Naive thymus-derived CD8-positive, alpha-beta T cell (primary cell): ENCODE results near the gene FUCA2. TPM values are rescaled to one million over a fixed set of nuclear protein-coding genes. Genes with fewer than 3 reads are reported as not detected.

Experiments used
- ATAC-seq, 2 donors: fragments of 150-1000 bp; cut with Tn5 transposase in 1 of 2; sonication (Bioruptor Pico), chemical (Tn5 transposase) in 1 of 2; 1 replicate in 1 of 2; 2 replicates in 1 of 2; pipeline ENCODE4 v1.10.0; 2021; ENCODE audit warnings: mild to moderate bottlenecking in 2 of 2, moderate library complexity in 2 of 2
- POLR2A ChIA-PET: fragments of 350-600 bp; sonication (Branson Sonifier 250); formaldehyde crosslinking; loops from one replicate; lab custom pipeline; 2021; ENCODE audit warnings: antibody characterized with exemption; lab: Charles Lee
- DNase-seq, 10 donors: peaks; one replicate each; pipeline versions ENCODE4 v3.0.0 to v3.0.0-alpha.2; 2020 to 2022
- H3K27ac Mint-ChIP-seq, 10 donors: one replicate each; pipeline ENCODE4 v1.8.0; 2020 to 2022; ENCODE audit warnings: mild to moderate bottlenecking in 10 of 10, mixed read lengths in 10 of 10, moderate library complexity in 4 of 10, inconsistent platforms in 1 of 10
- H3K27me3 Mint-ChIP-seq, 5 donors: one replicate each; pipeline ENCODE4 v1.8.0; 2021 to 2022; ENCODE audit warnings: mixed read lengths in 5 of 5
- H3K36me3 Mint-ChIP-seq, 3 donors: one replicate each; pipeline ENCODE4 v1.8.0; 2020 to 2022; ENCODE audit warnings: mixed read lengths in 3 of 3, mild to moderate bottlenecking in 2 of 3, inconsistent platforms in 1 of 3
- H3K4me1 Mint-ChIP-seq, 4 donors: one replicate each; pipeline ENCODE4 v1.8.0; 2021 to 2022; ENCODE audit warnings: mixed read lengths in 4 of 4
- H3K4me3 Mint-ChIP-seq, 10 donors: one replicate each; pipeline ENCODE4 v1.8.0; 2020 to 2022; ENCODE audit warnings: mild to moderate bottlenecking in 10 of 10, mixed read lengths in 10 of 10, moderate library complexity in 6 of 10, inconsistent platforms in 1 of 10
- H3K9me3 Mint-ChIP-seq, 9 donors: one replicate each; pipeline ENCODE4 v1.8.0; 2020 to 2022; ENCODE audit warnings: mixed read lengths in 9 of 9, mild to moderate bottlenecking in 3 of 9, inconsistent platforms in 1 of 9, moderate library complexity in 1 of 9
- polyA plus RNA-seq, 3 donors: library from polyadenylated mRNA; unstranded; fragments of 300-500 nt; fragmentation: Illumina TruSeq; gene quantifications; one replicate each; pipeline ENCODE4 v1.2.3, GENCODE V29; 2021
- total RNA-seq, 8 experiments: library from RNA in 2 of 8; stranded (reverse) in 2 of 8; gene quantifications; one replicate each; pipeline ENCODE4 v1.2.3 and lab custom pipeline; 2021 to 2026

FUCA2 gene
- total RNA-seq (1 to 10 TPM; 3.1 to 4.7 TPM), polyA plus RNA-seq (10 to 100 TPM in 1 of 3 donors, 1 to 10 TPM in 2; 4.3 to 13.1 (median 6.4) TPM), total RNA-seq (lab: John Stamatoyannopoulos, UW) (2.2 to 6.6 (median 4.5) reads per million in 6 experiments)

DNA sequence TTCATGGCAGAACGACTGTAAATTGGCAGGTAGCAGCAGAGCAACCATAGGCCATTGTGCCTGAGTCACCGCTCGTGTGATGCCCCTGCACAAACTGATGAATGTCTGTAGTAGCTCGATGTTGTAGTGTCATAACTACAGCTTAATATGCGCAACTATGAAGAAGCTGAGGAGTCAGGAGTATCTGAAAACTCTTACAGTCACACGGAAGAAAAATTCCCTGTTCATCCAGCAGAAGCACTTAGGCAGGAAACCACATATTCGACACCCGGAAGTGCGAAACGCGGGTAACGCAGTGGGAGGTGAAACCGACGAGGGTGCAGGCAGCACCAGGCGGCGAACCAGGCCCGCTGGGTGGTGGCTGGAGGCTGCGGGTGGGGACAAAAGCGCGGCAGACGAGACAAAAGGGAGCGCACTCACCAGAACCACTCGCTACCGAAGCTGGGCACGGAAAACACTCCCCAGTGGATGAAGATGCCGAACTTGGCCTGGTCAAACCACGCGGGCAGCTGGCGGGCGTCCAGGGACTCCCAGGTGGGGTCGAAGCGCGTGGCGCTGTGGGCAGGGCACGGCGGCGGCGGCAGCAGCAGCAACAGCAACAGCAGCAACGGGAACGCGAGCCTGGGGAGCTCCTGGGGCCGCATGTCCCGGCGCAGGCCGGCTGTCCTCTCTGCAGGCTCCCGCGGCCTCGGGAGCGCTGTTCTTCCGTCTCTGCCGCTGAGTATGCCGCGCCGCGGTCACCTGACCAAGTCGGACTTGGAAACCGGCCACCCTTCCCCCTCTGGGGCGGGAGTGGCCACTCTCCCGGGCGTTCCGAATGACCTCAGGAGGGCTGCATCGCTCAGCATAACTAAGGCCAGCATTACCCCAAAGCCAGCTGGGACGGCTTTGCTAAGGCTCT is at the start of gene FUCA2:
Gene FUCA2 (minus strand): TSS at position 730 of the 901 bp plus-strand sequence. CDS start 86 bp downstream, at position 644.
- no peaks in the 10 kb centered on the region for H3K9me3 Mint-ChIP-seq
- peak within 1 kb of the TSS; percentile 71 to 94 (median 91) for H3K27ac Mint-ChIP-seq
- POLR2A ChIA-PET: interaction anchor here (1.7 kb wide), 1 partner anchor 61 kb away, joined by 7 read pairs; the partner anchor contains the start of genes ADAT2 and PEX3
- H3K36me3 Mint-ChIP-seq: peaks cover 0 to 8% (median 5%) of the 10 kb centered on the region in 3 donors
- ATAC-seq (peak; percentile 82 to 86), DNase-seq (peak; percentile 11 to 71 (median 52))
- H3K27me3 Mint-ChIP-seq: no peaks in the 10 kb centered on the region
- H3K4me3 Mint-ChIP-seq: peak within 1 kb of the TSS; percentile 81 to 97 (median 92)
- peaks cover 5 to 31% (median 12%) of the 10 kb centered on the region in 4 donors for H3K4me1 Mint-ChIP-seq

- ATAC-seq (no peak), DNase-seq (no peak)
- Mint-ChIP-seq H3K27me3 (no peaks in the 10 kb centered on the region), H3K36me3 (no peaks in the 10 kb centered on the region), H3K4me3 (no peak overlapping the region), H3K27ac (no peak overlapping the region), H3K4me1 (peaks cover 0 to 22% (median 2%) of the 10 kb centered on the region in 4 donors), H3K9me3 (no peaks in the 10 kb centered on the region)
- POLR2A ChIA-PET: no interaction called here
These were observed 49.7 kb upstream of the FUCA2 start for GRCh38 chr6:143561105-143561704.

DNA sequence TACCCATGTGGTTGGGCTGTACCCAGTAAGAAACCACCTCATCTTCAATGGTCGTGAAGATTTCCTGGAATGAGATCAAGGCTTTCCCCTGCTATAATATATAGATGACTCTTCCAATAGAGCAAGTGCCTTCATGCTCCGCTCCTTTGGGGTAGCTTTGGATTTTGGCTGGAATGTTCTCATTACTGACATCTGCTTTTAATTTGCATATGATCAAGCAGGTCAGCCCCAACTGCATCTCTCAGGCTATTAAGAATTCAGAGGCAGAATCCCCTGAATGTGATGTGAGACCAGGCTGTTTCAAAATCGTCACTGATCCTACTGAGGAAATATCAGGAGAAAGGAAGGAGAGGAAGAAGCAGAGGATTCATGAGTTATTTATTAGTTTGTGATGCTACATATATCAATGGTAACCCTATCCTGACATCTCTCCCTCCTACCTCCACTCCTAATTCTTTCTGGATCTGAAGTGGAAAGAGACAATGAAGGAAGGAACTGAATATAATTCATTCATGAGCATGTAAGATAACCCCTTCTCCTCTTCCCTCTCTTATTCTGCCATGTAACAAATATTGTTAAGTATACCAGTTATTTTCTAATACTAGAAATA is 47.6 kb upstream of the FUCA2 start:
- POLR2A ChIA-PET: no interaction called here

DNA sequence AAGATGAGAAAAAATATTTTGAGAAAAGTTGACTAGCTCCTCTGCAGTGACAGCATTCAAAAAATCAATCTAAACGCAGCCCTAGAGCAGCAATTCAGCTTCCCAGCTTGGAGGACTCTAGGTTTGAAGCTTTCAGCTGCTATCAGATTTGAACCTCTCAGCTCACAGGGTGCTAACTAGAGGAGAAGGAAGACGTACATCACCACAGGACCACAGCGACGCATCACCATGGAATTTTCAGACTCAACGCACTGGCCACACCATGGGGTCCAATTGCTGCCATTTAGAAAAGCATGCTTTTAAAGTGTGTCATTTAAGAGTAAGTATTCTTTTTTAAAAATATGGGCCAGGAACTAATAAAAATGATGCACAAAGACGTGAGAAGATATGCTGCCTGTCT is 45.0 kb upstream of the FUCA2 start:
- ATAC-seq (no peak), DNase-seq (no peak)
- H3K4me3 Mint-ChIP-seq: no peak overlapping the region
- no peaks in the 10 kb centered on the region for H3K9me3 Mint-ChIP-seq
- H3K27me3 Mint-ChIP-seq: no peaks in the 10 kb centered on the region
- no peaks in the 10 kb centered on the region for H3K36me3 Mint-ChIP-seq
- peaks cover 16 to 56% (median 24%) of the 10 kb centered on the region in 4 donors for H3K4me1 Mint-ChIP-seq
- peak overlapping the region in 1 of 10 donors; percentile 66 for H3K27ac Mint-ChIP-seq
- POLR2A ChIA-PET: no interaction called here

More for the DNA sequence above, 47.6 kb upstream of the FUCA2 start:
- no peak for DNase-seq
- no peak for ATAC-seq
- H3K36me3 Mint-ChIP-seq: no peaks in the 10 kb centered on the region
- H3K4me1 Mint-ChIP-seq: peaks cover 12 to 43% (median 16%) of the 10 kb centered on the region in 4 donors
- no peak overlapping the region for H3K4me3 Mint-ChIP-seq
- no peaks in the 10 kb centered on the region for H3K9me3 Mint-ChIP-seq
- no peaks in the 10 kb centered on the region for H3K27me3 Mint-ChIP-seq
- no peak overlapping the region for H3K27ac Mint-ChIP-seq

- peak overlapping the region in 7 of 10 donors; percentile 19 to 78 (median 42) for H3K4me3 Mint-ChIP-seq
- POLR2A ChIA-PET: no interaction called here
These were observed 44.1 kb upstream of the FUCA2 start for GRCh38 chr6:143555582-143555981.

DNA sequence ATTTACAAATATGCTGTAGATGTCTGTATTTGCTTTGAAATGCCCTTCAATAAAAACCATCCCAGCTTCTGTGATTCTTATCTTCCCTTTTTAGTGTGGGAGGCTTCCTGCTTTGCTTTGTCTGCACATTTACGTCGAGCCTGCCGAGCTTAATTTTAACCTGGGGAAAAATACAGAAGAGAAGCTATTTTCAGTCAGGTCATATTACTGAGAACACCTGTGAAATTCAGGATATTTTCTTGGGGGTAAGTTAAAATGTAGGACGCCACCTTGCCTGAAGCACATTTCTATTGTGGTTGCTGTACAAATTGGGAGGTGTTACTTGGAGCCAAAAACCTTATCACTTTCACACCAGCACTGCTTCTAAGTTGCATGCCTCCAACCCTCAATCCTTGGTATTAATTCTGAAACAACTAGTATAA is 43.6 kb upstream of the FUCA2 start:
- H3K27me3 Mint-ChIP-seq: no peaks in the 10 kb centered on the region
- H3K4me1 Mint-ChIP-seq: peaks cover 13 to 44% (median 24%) of the 10 kb centered on the region in 4 donors
- no peak for DNase-seq
- no peaks in the 10 kb centered on the region for H3K36me3 Mint-ChIP-seq
- peak overlapping the region in 5 of 10 donors; percentile 6 to 71 (median 56) for H3K27ac Mint-ChIP-seq
- ATAC-seq: peak in 1 of 2 donors; percentile 44
- peak overlapping the region; percentile 2 to 78 (median 50) for H3K4me3 Mint-ChIP-seq
- H3K9me3 Mint-ChIP-seq: no peaks in the 10 kb centered on the region
- POLR2A ChIA-PET: no interaction called here

More at GRCh38 chr6:143555582-143555981, 44.1 kb upstream of the FUCA2 start:
- H3K4me1 Mint-ChIP-seq: peaks cover 15 to 48% (median 24%) of the 10 kb centered on the region in 4 donors
- peak overlapping the region in 6 of 10 donors; percentile 27 to 66 (median 52) for H3K27ac Mint-ChIP-seq
- ATAC-seq: no peak
- H3K36me3 Mint-ChIP-seq: no peaks in the 10 kb centered on the region
- DNase-seq: no peak
- no peaks in the 10 kb centered on the region for H3K9me3 Mint-ChIP-seq
- H3K27me3 Mint-ChIP-seq: no peaks in the 10 kb centered on the region

DNA sequence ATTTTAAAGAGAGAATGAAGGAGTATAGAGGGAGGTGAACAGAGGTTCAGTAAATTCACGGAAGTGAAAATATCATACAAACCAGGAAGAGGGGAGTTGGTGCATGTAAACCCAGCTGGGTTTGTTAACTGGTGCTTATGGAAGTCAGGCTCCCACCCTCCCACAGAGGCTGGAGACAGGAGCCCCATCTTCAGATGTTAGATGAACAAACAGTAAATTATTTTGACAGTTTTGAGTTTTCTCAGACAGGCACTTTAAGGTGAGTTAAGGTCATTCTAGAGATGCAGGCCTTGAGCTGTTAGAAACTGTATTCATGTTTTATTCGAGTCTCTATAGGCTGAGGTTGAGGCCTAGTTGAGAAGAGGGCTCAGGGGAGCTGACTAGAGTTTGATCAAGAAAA is 41.8 kb upstream of the FUCA2 start:
- H3K36me3 Mint-ChIP-seq: no peaks in the 10 kb centered on the region

DNA sequence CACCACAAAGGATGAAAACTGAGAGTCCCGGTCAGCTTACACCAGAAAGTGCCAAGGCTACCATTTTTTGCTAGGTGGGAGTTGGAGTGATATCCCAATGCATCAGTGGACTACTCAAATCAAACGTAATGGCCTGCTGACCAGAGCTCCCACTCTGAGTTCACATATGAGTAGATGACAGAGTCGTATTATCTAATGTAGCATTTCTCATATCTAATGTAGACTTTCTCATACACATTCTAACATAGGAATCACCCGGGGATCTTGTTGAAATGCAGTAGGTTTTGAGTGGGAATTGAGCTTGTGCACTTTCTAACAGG is 38.4 kb upstream of the FUCA2 start:
- H3K27me3 Mint-ChIP-seq: no peaks in the 10 kb centered on the region
- peaks cover 10 to 44% (median 29%) of the 10 kb centered on the region in 4 donors for H3K4me1 Mint-ChIP-seq
- POLR2A ChIA-PET: no interaction called here
- no peaks in the 10 kb centered on the region for H3K9me3 Mint-ChIP-seq
- ATAC-seq: no peak
- no peak for DNase-seq
- peak overlapping the region in 1 of 10 donors; percentile 14 for H3K27ac Mint-ChIP-seq
- H3K4me3 Mint-ChIP-seq: peak overlapping the region in 1 of 10 donors; percentile 16
- no peaks in the 10 kb centered on the region for H3K36me3 Mint-ChIP-seq

More for the DNA sequence above, 41.8 kb upstream of the FUCA2 start:
- H3K27ac Mint-ChIP-seq: peak overlapping the region in 1 of 10 donors; percentile 66
- no peak for ATAC-seq
- POLR2A ChIA-PET: no interaction called here
- H3K9me3 Mint-ChIP-seq: no peaks in the 10 kb centered on the region
- H3K4me1 Mint-ChIP-seq: peaks cover 15 to 46% (median 24%) of the 10 kb centered on the region in 4 donors
- DNase-seq: no peak
- no peaks in the 10 kb centered on the region for H3K27me3 Mint-ChIP-seq
- peak overlapping the region in 1 of 10 donors; percentile 10 for H3K4me3 Mint-ChIP-seq

DNA sequence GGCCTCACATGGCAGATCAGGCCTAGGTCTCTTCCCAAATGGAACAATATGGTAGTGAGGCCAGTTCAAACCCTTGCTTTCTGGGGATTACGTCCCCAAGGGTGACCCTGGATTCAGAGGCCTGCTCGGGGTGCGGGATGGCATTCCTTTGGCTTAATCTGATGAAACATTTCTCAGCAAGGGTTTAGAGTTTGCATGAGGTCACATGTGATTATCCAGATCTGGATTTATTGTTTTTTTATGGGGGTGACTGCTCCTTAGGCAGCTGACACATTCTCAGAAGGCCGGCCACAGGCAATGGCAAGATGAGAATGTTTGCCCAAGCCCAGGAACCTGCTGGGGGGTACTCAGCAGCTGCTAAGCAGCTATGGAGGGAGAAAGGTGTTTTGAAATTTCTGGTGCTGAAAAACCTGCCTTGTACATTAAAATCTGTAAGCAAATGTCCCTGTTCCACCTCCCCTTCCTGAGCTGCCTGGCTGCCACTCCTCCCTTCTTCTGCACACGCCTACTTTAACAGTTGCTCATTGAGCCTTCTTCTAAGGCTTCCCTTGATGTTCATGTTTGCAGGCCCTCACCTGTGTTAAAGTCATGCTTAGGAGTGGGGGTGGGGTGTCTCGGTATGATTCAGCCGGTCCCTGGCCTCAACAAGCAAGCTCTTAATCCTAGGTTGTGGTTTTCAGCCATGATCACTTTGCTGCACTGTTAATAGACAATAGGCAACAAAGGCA is 37.9 kb upstream of the FUCA2 start:
- H3K4me1 Mint-ChIP-seq: peaks cover 7 to 44% (median 24%) of the 10 kb centered on the region in 4 donors
- no peaks in the 10 kb centered on the region for H3K9me3 Mint-ChIP-seq
- H3K36me3 Mint-ChIP-seq: no peaks in the 10 kb centered on the region
- H3K4me3 Mint-ChIP-seq: peak overlapping the region in 1 of 10 donors; percentile 16
- no peak for DNase-seq
- no peak for ATAC-seq
- POLR2A ChIA-PET: no interaction called here
- peak overlapping the region in 2 of 10 donors; percentile 14 to 66 for H3K27ac Mint-ChIP-seq
- no peaks in the 10 kb centered on the region for H3K27me3 Mint-ChIP-seq

DNA sequence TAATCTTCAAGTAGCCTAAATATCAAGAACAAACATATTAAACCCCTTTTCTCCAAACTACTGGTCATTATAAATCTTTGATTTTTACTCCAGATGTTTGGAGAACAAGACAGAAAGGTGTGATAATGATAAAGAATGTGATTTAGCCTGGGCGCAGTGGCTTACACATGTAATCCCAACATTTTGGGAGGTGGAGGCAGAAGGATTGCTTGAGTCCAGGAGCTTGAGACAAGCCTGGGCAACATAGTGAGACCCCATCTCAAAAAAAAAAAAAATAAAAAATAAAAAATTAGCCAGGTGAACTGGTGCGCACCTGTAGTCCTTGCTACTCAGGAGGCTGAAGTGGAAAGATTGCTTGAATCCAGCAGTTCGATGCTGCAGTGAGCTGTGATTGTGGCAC is 35.1 kb upstream of the FUCA2 start:
- Mint-ChIP-seq H3K4me3 (no peak overlapping the region), H3K9me3 (no peaks in the 10 kb centered on the region)
- ATAC-seq: no peak

DNA sequence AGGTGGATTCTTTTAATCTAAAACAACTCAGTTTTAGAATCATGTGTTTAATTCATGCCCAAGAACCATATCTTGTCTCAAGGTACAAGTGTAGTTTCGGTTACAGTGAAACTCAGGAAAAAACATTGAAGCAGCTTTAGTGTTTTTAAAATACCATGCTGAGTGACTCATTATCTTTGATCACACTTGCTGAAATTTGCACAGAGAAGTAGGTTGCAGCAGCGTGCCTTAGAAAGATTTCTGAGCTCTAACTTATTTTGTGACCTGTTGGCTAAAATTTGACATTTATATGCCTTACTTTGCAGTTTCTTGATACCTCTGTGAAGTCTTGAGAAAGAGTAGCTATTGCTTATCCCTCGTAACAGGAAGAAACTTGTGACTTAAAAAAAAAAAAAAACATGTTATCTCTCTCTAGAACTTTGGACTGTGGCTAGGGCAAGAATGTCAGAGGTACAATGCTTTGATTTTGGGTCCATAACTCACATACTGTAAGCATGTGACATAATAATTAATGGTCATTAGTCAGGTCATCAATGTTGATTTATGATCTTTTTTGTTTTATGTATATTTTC is 34.5 kb upstream of the FUCA2 start:
- Mint-ChIP-seq H3K36me3 (no peaks in the 10 kb centered on the region), H3K27ac (peak overlapping the region in 9 of 10 donors; percentile 5 to 89 (median 80)), H3K9me3 (no peaks in the 10 kb centered on the region), H3K4me1 (peaks cover 7 to 57% (median 17%) of the 10 kb centered on the region in 4 donors), H3K27me3 (peaks cover 0 to 11% (median 0%) of the 10 kb centered on the region in 5 donors), H3K4me3 (peak overlapping the region in 9 of 10 donors; percentile 5 to 72 (median 35))
- POLR2A ChIA-PET: no interaction called here
- DNase-seq (peak in 1 of 10 donors; percentile 6), ATAC-seq (peak; percentile 39 to 50)

More for the DNA sequence above, 35.1 kb upstream of the FUCA2 start:
- POLR2A ChIA-PET: no interaction called here
- no peaks in the 10 kb centered on the region for H3K36me3 Mint-ChIP-seq
- peaks cover 0 to 11% (median 0%) of the 10 kb centered on the region in 5 donors for H3K27me3 Mint-ChIP-seq
- peaks cover 7 to 53% (median 16%) of the 10 kb centered on the region in 4 donors for H3K4me1 Mint-ChIP-seq
- H3K27ac Mint-ChIP-seq: peak overlapping the region in 4 of 10 donors; percentile 5 to 89 (median 76)
- no peak for DNase-seq
